Chondrocyte (in vitro differentiated cells): Measurements from ENCODE around the gene VPREB1. TPM values are rescaled to one million over a fixed set of nuclear protein-coding genes. Genes with fewer than 3 reads are reported as not detected.

Experiments
- DNase-seq: peaks from one replicate; pipeline ENCODE4 v3.0.0; 2021; ENCODE audit warnings: mixed read lengths, low spot score
- H3K27ac Mint-ChIP-seq: one replicate; pipeline ENCODE4 v1.8.0; 2021; ENCODE audit warnings: mild to moderate bottlenecking, moderate library complexity, mixed read lengths; ENCODE audit not compliant: unreplicated experiment
- H3K27me3 Mint-ChIP-seq: 2 replicates; pipeline ENCODE4 v1.8.0; 2021; ENCODE audit warnings: low read depth, mixed read lengths
- H3K36me3 Mint-ChIP-seq: 2 replicates; pipeline ENCODE4 v1.8.0; 2021; ENCODE audit warnings: low read depth, mixed read lengths
- H3K4me1 Mint-ChIP-seq: 2 replicates; pipeline ENCODE4 v1.8.0; 2021; ENCODE audit warnings: low read depth, mild to moderate bottlenecking, mixed read lengths
- H3K4me3 Mint-ChIP-seq: one replicate; pipeline ENCODE4 v1.8.0; 2021; ENCODE audit warnings: mild to moderate bottlenecking, moderate library complexity, mixed read lengths; ENCODE audit not compliant: unreplicated experiment
- H3K9me3 Mint-ChIP-seq: 2 replicates; pipeline ENCODE4 v1.8.0; 2021; ENCODE audit warnings: low read depth, mixed read lengths
- CTCF ChIP-seq: fragments of 200-600 bp; sonication (generic); IDR thresholded peaks from 2 replicates; pipeline ENCODE4 v1.5.0; 2021; ENCODE audit warnings: antibody characterized with exemption, mild to moderate bottlenecking, moderate library complexity
- total RNA-seq: library from RNA; stranded (reverse); gene quantifications from 3 replicates; pipeline ENCODE4 v1.2.1, GENCODE V29; 2021

Gene VPREB1
- total RNA-seq, 1 donor from 2014 or later = not detected

- peaks cover 69% of the 10 kb centered on the region for H3K27me3 Mint-ChIP-seq
- no peak overlapping the region for H3K4me3 Mint-ChIP-seq
- TF ChIP-seq CTCF = no peak
- H3K9me3 Mint-ChIP-seq = no peaks in the 10 kb centered on the region
- H3K27ac Mint-ChIP-seq = no peak overlapping the region
- no peaks in the 10 kb centered on the region for H3K4me1 Mint-ChIP-seq
- no peaks in the 10 kb centered on the region for H3K36me3 Mint-ChIP-seq
- no peak for DNase-seq
Observed at GRCh38 chr22:22197993-22198402, 46.6 kb upstream of the VPREB1 start.

GRCh38 chr22:22198751-22199150 lies 45.8 kb upstream of the VPREB1 start:
- H3K4me1 Mint-ChIP-seq = no peaks in the 10 kb centered on the region
- H3K4me3 Mint-ChIP-seq = no peak overlapping the region
- no peak for DNase-seq
- no peaks in the 10 kb centered on the region for H3K9me3 Mint-ChIP-seq
- no peaks in the 10 kb centered on the region for H3K36me3 Mint-ChIP-seq
- no peak overlapping the region for H3K27ac Mint-ChIP-seq
- H3K27me3 Mint-ChIP-seq = peaks cover 69% of the 10 kb centered on the region
- no peak for TF ChIP-seq CTCF

GRCh38 chr22:22199634-22200033 lies 45.0 kb upstream of the VPREB1 start:
- no peak for TF ChIP-seq CTCF
- H3K4me1 Mint-ChIP-seq = no peaks in the 10 kb centered on the region
- H3K27ac Mint-ChIP-seq = no peak overlapping the region
- H3K9me3 Mint-ChIP-seq = no peaks in the 10 kb centered on the region
- no peak overlapping the region for H3K4me3 Mint-ChIP-seq
- H3K36me3 Mint-ChIP-seq = no peaks in the 10 kb centered on the region
- H3K27me3 Mint-ChIP-seq = peaks cover 69% of the 10 kb centered on the region
- no peak for DNase-seq

GRCh38 chr22:22200569-22201184 lies 43.9 kb upstream of the VPREB1 start:
- no peak for TF ChIP-seq CTCF
- Mint-ChIP-seq H3K27ac (no peak overlapping the region), H3K4me1 (no peaks in the 10 kb centered on the region), H3K4me3 (no peak overlapping the region), H3K36me3 (no peaks in the 10 kb centered on the region), H3K9me3 (no peaks in the 10 kb centered on the region), H3K27me3 (peaks cover 73% of the 10 kb centered on the region)
- DNase-seq = no peak

- DNase-seq = no peak
- H3K36me3 Mint-ChIP-seq = no peaks in the 10 kb centered on the region
- TF ChIP-seq CTCF = peak; percentile 51
- H3K4me1 Mint-ChIP-seq = no peaks in the 10 kb centered on the region
- no peaks in the 10 kb centered on the region for H3K9me3 Mint-ChIP-seq
- H3K27ac Mint-ChIP-seq = no peak overlapping the region
- H3K4me3 Mint-ChIP-seq = no peak overlapping the region
- H3K27me3 Mint-ChIP-seq = peaks cover 72% of the 10 kb centered on the region
Observed at GRCh38 chr22:22201185-22201929, 43.2 kb upstream of the VPREB1 start.
